ENCODE data around the gene TP53AIP1. TPM values are rescaled to one million over a fixed set of nuclear protein-coding genes. Genes with fewer than 3 reads are reported as not detected.

The TP53AIP1 gene
- total RNA-seq, 2 experiments from 2014 or later = 0.20 TPM; not detected in 1

- DNase-seq (no peak), ATAC-seq (ENCODE audit: poor library complexity) (no peak)
- ChIA-PET POLR2A (no interaction called here), CTCF (interaction anchor here (1.3 kb wide), 1 partner anchor 11 kb away, joined by 3 read pairs; no protein-coding TSS in a partner anchor)
- intact Hi-C loops (cut with DNase I, micrococcal nuclease) = no loop called here
- peaks cover 12% of the 10 kb centered on the region for H3K4me1 ChIP-seq (ENCODE audit: insufficient read depth, low read length)
- peaks cover 0 to 7% of the 10 kb centered on the region in 2 experiments for H3K9me3 ChIP-seq (ENCODE audit: control insufficient read depth in 1 of 2, insufficient read depth in 1 of 2, low read length in 2 of 2)
- no peak overlapping the region for H3K27ac ChIP-seq (ENCODE audit: low read depth in 1 of 2, low read length in 2 of 2)
- H3K36me3 ChIP-seq (ENCODE audit: insufficient read depth, low read length) = no peaks in the 10 kb centered on the region
- Mint-ChIP-seq H3K36me3 (ENCODE audit: low read depth) (no peaks in the 10 kb centered on the region), H3K27me3 (peaks cover 34% of the 10 kb centered on the region), H3K9me3 (no peaks in the 10 kb centered on the region), H3K27ac (no peak overlapping the region), H3K4me3 (no peak overlapping the region), H3K4me1 (ENCODE audit: low read depth) (peaks cover 4% of the 10 kb centered on the region)
- no peak for TF ChIP-seq CTCF (IDR thresholded peaks at IDR 0.05)
- no peak overlapping the region for H3K4me3 ChIP-seq (ENCODE audit: low read length)
- H3K27me3 ChIP-seq (ENCODE audit: control insufficient read depth in 1 of 2, insufficient read depth in 2 of 2, low read length in 2 of 2) = peaks cover 12 to 23% of the 10 kb centered on the region in 2 experiments
Measured at GRCh38 chr11:128895526-128895925, 47.1 kb downstream of the TP53AIP1 start.

GRCh38 chr11:128894685-128895084 lies 48.0 kb downstream of the TP53AIP1 start:
- no peaks in the 10 kb centered on the region for H3K36me3 ChIP-seq (ENCODE audit: insufficient read depth, low read length)
- H3K9me3 ChIP-seq (ENCODE audit: control insufficient read depth in 1 of 2, insufficient read depth in 1 of 2, low read length in 2 of 2) = peaks cover 0 to 15% of the 10 kb centered on the region in 2 experiments
- no peak for TF ChIP-seq CTCF (IDR thresholded peaks at IDR 0.05)
- H3K27me3 ChIP-seq (ENCODE audit: control insufficient read depth in 1 of 2, insufficient read depth in 2 of 2, low read length in 2 of 2) = peaks cover 20 to 31% of the 10 kb centered on the region in 2 experiments
- intact Hi-C loops (cut with DNase I, micrococcal nuclease) = no loop called here
- no peak for DNase-seq
- Mint-ChIP-seq H3K27ac (no peak overlapping the region), H3K27me3 (peaks cover 40% of the 10 kb centered on the region), H3K36me3 (ENCODE audit: low read depth) (no peaks in the 10 kb centered on the region), H3K4me1 (ENCODE audit: low read depth) (peaks cover 4% of the 10 kb centered on the region), H3K4me3 (no peak overlapping the region), H3K9me3 (no peaks in the 10 kb centered on the region)
- peaks cover 18% of the 10 kb centered on the region for H3K4me1 ChIP-seq (ENCODE audit: insufficient read depth, low read length)
- no peak overlapping the region for H3K4me3 ChIP-seq (ENCODE audit: low read length)
- ChIA-PET CTCF (interaction anchor here (1.3 kb wide), 1 partner anchor 12 kb away, joined by 3 read pairs; no protein-coding TSS in a partner anchor), POLR2A (no interaction called here)
- H3K27ac ChIP-seq (ENCODE audit: low read depth in 1 of 2, low read length in 2 of 2) = no peak overlapping the region
- no peak for ATAC-seq (ENCODE audit: poor library complexity)

GRCh38 chr11:128894286-128894681 lies 48.4 kb downstream of the TP53AIP1 start:
- no peak for TF ChIP-seq CTCF (IDR thresholded peaks at IDR 0.05)

More at GRCh38 chr11:128894286-128894681, 48.4 kb downstream of the TP53AIP1 start:
- H3K4me3 ChIP-seq (ENCODE audit: low read length) = no peak overlapping the region
- POLR2A ChIA-PET = no interaction called here
- H3K4me1 ChIP-seq (ENCODE audit: insufficient read depth, low read length) = peaks cover 18% of the 10 kb centered on the region
- no peak for DNase-seq
- Mint-ChIP-seq H3K27ac (no peak overlapping the region), H3K9me3 (no peaks in the 10 kb centered on the region), H3K4me3 (no peak overlapping the region), H3K36me3 (ENCODE audit: low read depth) (no peaks in the 10 kb centered on the region), H3K4me1 (ENCODE audit: low read depth) (peaks cover 4% of the 10 kb centered on the region), H3K27me3 (peaks cover 44% of the 10 kb centered on the region)
- H3K36me3 ChIP-seq (ENCODE audit: insufficient read depth, low read length) = no peaks in the 10 kb centered on the region
- no peak for ATAC-seq (ENCODE audit: poor library complexity)
- peaks cover 24 to 35% of the 10 kb centered on the region in 2 experiments for H3K27me3 ChIP-seq (ENCODE audit: control insufficient read depth in 1 of 2, insufficient read depth in 2 of 2, low read length in 2 of 2)
- CTCF ChIA-PET = no interaction called here
- intact Hi-C loops (cut with DNase I, micrococcal nuclease) = no loop called here
- H3K27ac ChIP-seq (ENCODE audit: low read depth in 1 of 2, low read length in 2 of 2) = no peak overlapping the region
- peaks cover 0 to 15% of the 10 kb centered on the region in 2 experiments for H3K9me3 ChIP-seq (ENCODE audit: control insufficient read depth in 1 of 2, insufficient read depth in 1 of 2, low read length in 2 of 2)
